Left lung (tissue), 10 donors: ENCODE results near the gene EIPR1. TPM values are rescaled to one million over a fixed set of nuclear protein-coding genes. Genes with fewer than 3 reads are reported as not detected.
A peak's percentile ranks its signal among the peaks of the same experiment; 100 is the strongest.

ENCODE experiments used
- ATAC-seq: fragments of 200-7000 bp; cut with Tn5 transposase; one replicate; pipeline ENCODE4 v1.9.1; 2020; ENCODE audit warnings: moderate library complexity
- DNase-seq, 4 donors: peaks; one replicate each; pipeline ENCODE4 v3.0.0-alpha.2; 2013 to 2020
- H3K27ac ChIP-seq, 2 donors: fragments of 200-600 bp; sonication (generic) in 1 of 2; one replicate each; pipeline versions ENCODE4 v1.5.0 to v1.8.0; 2020 to 2021
- H3K27me3 ChIP-seq, 2 donors: fragments of 200-600 bp; sonication (generic) in 1 of 2; one replicate each; pipeline versions ENCODE4 v1.5.0 to v1.8.0; 2020 to 2021
- H3K36me3 ChIP-seq, 2 donors: fragments of 200-600 bp; sonication (generic) in 1 of 2; one replicate each; pipeline versions ENCODE4 v1.5.0 to v1.8.0; 2020 to 2021
- H3K4me1 ChIP-seq, 2 donors: fragments of 200-600 bp; one replicate each; pipeline ENCODE4 v1.8.0; 2021
- H3K4me3 ChIP-seq, 2 donors: fragments of 200-600 bp; sonication (generic) in 1 of 2; one replicate each; pipeline versions ENCODE4 v1.5.0 to v1.8.0; 2020 to 2021; ENCODE audit warnings: mild to moderate bottlenecking in 1 of 2
- H3K9me3 ChIP-seq, 2 donors: fragments of 200-600 bp; sonication (generic) in 1 of 2; one replicate each; pipeline versions ENCODE4 v1.5.0 to v1.8.0; 2020 to 2021
- intact Hi-C, 2 donors: fragments of 100-400 bp; cut with DNase I; formaldehyde crosslinking; loops; one replicate each; pipeline versions ENCODE4 v1.11.2 to v1.14.2; 2022
- polyA plus RNA-seq, 6 donors: library from polyadenylated mRNA; unstranded; fragments of 120-200 nt; gene quantifications; one replicate each; pipeline ENCODE4 v1.2.1, GENCODE V29; 2013; ENCODE audit not compliant: insufficient read length in 6 of 6
- total RNA-seq, 2 donors: library from RNA; stranded (reverse); fragmentation: NEBNext Ultra II Directional; extraction: Animal tissue kit (Norgen Biotek cat#: 25700); gene quantifications; one replicate each; pipeline ENCODE4 v1.2.1, GENCODE V29; 2021
- TF ChIP-seq, protein P1 (sequence below), 2 donors: fragments of 200-600 bp; sonication (generic) in 1 of 2; IDR thresholded peaks; one replicate each; pipeline versions ENCODE4 v1.5.0 to v1.8.0; 2021; ENCODE audit warnings: antibody characterized with exemption in 2 of 2
- donor health status: DM: no; HTN: yes; CAD: no.
- donor health status: DM: no; HTN: no; CAD: no.

Gene EIPR1
- total and polyA plus RNA-seq, 8 donors: 18.1 to 24.4 (median 21.0) TPM

DNA sequence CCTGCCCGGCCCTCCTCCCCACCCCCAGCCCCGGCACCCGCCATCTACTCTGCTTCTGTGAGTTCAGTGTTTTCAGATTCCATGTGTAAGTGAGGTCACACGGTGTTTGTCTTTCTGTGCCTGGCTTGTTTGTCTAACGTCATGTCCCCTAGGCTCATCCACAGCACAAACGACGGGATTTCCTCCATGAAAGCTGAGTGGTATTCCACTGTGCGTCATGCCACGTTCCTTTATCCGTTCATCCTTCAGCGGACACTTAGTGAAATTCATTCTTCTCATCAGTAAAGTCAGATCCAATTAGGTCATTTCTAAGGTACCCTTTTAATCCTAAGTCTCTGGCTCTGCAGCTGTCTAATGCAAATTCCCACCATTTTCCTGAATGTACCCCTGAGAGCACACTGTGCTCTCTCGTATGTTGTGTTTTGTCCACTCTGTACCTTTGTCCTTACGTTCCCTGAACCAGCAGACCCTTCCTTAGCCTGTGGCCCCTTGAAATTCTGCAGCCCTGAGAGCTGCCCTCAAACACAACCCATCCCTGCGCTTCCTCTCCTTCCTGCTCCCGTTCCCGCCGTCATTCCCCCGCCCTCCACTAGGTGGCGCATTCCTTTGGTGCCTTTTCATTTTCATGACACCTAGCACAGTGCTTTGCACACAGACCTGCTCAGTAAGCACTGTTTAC, 46.0 kb upstream of the EIPR1 start:
- Histone ChIP-seq H3K9me3 (no peaks in the 10 kb centered on the region), H3K27me3 (no peaks in the 10 kb centered on the region), H3K4me1 (no peaks in the 10 kb centered on the region), H3K27ac (no peak overlapping the region), H3K4me3 (no peak overlapping the region), H3K36me3 (peaks cover 0 to 78% of the 10 kb centered on the region in 2 donors)
- intact Hi-C loops: loop anchor here in 1 of 2 donors (10.0 kb wide), 1 partner anchor 221 kb away; no protein-coding TSS in a partner anchor
- DNase-seq (peak in 3 of 4 donors; percentile 34 to 90 (median 55)), ATAC-seq (peak; percentile 83)
- TF ChIP-seq, protein P1, sequence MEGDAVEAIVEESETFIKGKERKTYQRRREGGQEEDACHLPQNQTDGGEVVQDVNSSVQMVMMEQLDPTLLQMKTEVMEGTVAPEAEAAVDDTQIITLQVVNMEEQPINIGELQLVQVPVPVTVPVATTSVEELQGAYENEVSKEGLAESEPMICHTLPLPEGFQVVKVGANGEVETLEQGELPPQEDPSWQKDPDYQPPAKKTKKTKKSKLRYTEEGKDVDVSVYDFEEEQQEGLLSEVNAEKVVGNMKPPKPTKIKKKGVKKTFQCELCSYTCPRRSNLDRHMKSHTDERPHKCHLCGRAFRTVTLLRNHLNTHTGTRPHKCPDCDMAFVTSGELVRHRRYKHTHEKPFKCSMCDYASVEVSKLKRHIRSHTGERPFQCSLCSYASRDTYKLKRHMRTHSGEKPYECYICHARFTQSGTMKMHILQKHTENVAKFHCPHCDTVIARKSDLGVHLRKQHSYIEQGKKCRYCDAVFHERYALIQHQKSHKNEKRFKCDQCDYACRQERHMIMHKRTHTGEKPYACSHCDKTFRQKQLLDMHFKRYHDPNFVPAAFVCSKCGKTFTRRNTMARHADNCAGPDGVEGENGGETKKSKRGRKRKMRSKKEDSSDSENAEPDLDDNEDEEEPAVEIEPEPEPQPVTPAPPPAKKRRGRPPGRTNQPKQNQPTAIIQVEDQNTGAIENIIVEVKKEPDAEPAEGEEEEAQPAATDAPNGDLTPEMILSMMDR (IDR thresholded peaks at IDR 0.05): peak; percentile 94 to 95

- ATAC-seq (no peak), DNase-seq (no peak)
- Histone ChIP-seq H3K27me3 (no peaks in the 10 kb centered on the region), H3K4me1 (no peaks in the 10 kb centered on the region), H3K27ac (no peak overlapping the region), H3K36me3 (peaks cover 0 to 73% of the 10 kb centered on the region in 2 donors), H3K9me3 (no peaks in the 10 kb centered on the region), H3K4me3 (no peak overlapping the region)
- TF ChIP-seq, protein P1 (IDR thresholded peaks at IDR 0.05): no peak
- intact Hi-C loops: loop anchor here in 1 of 2 donors (10.0 kb wide), 1 partner anchor 223 kb away; no protein-coding TSS in a partner anchor
Measured at GRCh38 chr2:3422161-3422779, 44.7 kb upstream of the EIPR1 start.

DNA sequence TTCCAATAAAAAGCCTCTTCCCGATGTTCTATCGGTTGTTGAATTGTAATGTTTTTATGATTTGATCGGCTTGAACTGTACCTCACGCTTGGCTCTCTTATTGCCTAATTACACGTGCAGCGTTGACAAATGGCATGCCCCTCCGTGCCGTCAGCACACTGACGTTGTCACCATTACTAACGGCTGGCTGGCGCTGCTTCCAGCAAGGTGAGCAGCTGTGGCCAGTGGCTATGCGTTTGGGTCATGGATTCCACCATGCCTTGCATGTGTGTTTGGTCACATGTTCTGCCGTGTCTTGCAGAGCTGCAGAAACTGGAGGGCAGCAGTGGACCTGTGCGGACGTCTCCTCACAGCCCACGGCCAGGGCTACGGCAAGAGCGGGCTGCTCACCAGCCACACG, 44.0 kb upstream of the EIPR1 start:
- DNase-seq: no peak
- intact Hi-C loops: loop anchor here in 1 of 2 donors (10.0 kb wide), 1 partner anchor 223 kb away; no protein-coding TSS in a partner anchor
- H3K4me1 ChIP-seq: no peaks in the 10 kb centered on the region
- no peak for ATAC-seq
- peaks cover 0 to 71% of the 10 kb centered on the region in 2 donors for H3K36me3 ChIP-seq
- H3K27ac ChIP-seq: no peak overlapping the region
- no peak overlapping the region for H3K4me3 ChIP-seq
- H3K27me3 ChIP-seq: no peaks in the 10 kb centered on the region
- TF ChIP-seq, protein P1 (IDR thresholded peaks at IDR 0.05): no peak
- no peaks in the 10 kb centered on the region for H3K9me3 ChIP-seq

DNA sequence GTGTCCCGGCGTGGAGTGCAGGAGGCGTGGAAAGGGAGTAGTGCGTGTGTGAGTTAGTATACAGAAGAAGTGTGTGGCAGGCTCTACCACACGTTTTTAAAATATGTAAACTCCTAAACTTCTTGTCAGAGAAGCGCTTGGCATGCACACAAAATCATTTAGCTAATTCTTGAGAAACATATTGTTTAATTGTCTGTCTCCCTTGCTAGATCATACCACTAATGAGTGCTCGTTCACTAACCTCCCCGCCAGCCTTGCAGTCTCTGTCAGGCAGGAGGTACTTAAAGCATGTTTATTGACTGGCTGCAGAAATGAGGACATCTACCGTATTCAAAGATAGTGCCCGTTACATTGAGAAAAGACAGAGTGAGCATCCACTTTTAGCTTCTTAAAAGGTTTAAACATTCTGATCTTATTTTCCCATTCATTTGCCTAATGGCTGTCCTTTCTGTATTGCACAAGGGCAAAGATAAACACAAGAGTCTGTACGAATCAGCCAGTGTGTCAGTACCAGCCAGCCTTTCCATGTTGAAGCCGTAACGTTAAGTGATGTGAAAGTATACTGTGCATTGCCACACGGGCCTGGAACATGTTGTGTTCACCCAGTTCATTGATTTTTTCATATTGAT, 43.3 kb upstream of the EIPR1 start:
- TF ChIP-seq, protein P1 (IDR thresholded peaks at IDR 0.05): no peak
- no peak for DNase-seq
- no peak overlapping the region for H3K27ac ChIP-seq
- no peak overlapping the region for H3K4me3 ChIP-seq
- H3K27me3 ChIP-seq: no peaks in the 10 kb centered on the region
- no peak for ATAC-seq
- intact Hi-C loops: loop anchor here in 1 of 2 donors (10.0 kb wide), 1 partner anchor 224 kb away; no protein-coding TSS in a partner anchor
- H3K4me1 ChIP-seq: no peaks in the 10 kb centered on the region
- peaks cover 0 to 64% of the 10 kb centered on the region in 2 donors for H3K36me3 ChIP-seq
- no peaks in the 10 kb centered on the region for H3K9me3 ChIP-seq
